Fibroblast of pulmonary artery (primary cell): ENCODE measurements around the gene CCDC92.
"Not testable (repeated sequence)": the region's sequence is repeated elsewhere in the genome, so short reads cannot be mapped to it uniquely, and the experiment has no call there.

Experiments used
- DNase-seq: peaks from one replicate; pipeline ENCODE4 v3.0.0-alpha.2; 2010; ENCODE audit warnings: low read depth
- H3K4me3 ChIP-seq: replicated peaks from 2 replicates; pipeline ENCODE4 v1.5.1; 2011; ENCODE audit warnings: low read depth, mild to moderate bottlenecking, control low read depth, low read length, moderate library complexity
- TF ChIP-seq, protein P1 (sequence below): IDR thresholded peaks from 2 replicates; pipeline ENCODE4 v1.5.1; 2011; ENCODE audit warnings: mild to moderate bottlenecking, control low read depth, low read length, inconsistent platforms; ENCODE audit errors: missing control alignments

CCDC92 gene

GRCh38 chr12:123951467-123951866 is 21.2 kb downstream of the CCDC92 start:
- TF ChIP-seq, protein P1, sequence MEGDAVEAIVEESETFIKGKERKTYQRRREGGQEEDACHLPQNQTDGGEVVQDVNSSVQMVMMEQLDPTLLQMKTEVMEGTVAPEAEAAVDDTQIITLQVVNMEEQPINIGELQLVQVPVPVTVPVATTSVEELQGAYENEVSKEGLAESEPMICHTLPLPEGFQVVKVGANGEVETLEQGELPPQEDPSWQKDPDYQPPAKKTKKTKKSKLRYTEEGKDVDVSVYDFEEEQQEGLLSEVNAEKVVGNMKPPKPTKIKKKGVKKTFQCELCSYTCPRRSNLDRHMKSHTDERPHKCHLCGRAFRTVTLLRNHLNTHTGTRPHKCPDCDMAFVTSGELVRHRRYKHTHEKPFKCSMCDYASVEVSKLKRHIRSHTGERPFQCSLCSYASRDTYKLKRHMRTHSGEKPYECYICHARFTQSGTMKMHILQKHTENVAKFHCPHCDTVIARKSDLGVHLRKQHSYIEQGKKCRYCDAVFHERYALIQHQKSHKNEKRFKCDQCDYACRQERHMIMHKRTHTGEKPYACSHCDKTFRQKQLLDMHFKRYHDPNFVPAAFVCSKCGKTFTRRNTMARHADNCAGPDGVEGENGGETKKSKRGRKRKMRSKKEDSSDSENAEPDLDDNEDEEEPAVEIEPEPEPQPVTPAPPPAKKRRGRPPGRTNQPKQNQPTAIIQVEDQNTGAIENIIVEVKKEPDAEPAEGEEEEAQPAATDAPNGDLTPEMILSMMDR: no peak
- no peak for DNase-seq
- H3K4me3 ChIP-seq: no peak overlapping the region

GRCh38 chr12:123950476-123951349 is 21.9 kb downstream of the CCDC92 start:
- peak; percentile 18 for DNase-seq
- H3K4me3 ChIP-seq: no peak overlapping the region
- TF ChIP-seq, protein P1: no peak

GRCh38 chr12:123949770-123950165 is 22.9 kb downstream of the CCDC92 start:
- no peak for DNase-seq
- TF ChIP-seq, protein P1: no peak
- H3K4me3 ChIP-seq: no peak overlapping the region

DNA sequence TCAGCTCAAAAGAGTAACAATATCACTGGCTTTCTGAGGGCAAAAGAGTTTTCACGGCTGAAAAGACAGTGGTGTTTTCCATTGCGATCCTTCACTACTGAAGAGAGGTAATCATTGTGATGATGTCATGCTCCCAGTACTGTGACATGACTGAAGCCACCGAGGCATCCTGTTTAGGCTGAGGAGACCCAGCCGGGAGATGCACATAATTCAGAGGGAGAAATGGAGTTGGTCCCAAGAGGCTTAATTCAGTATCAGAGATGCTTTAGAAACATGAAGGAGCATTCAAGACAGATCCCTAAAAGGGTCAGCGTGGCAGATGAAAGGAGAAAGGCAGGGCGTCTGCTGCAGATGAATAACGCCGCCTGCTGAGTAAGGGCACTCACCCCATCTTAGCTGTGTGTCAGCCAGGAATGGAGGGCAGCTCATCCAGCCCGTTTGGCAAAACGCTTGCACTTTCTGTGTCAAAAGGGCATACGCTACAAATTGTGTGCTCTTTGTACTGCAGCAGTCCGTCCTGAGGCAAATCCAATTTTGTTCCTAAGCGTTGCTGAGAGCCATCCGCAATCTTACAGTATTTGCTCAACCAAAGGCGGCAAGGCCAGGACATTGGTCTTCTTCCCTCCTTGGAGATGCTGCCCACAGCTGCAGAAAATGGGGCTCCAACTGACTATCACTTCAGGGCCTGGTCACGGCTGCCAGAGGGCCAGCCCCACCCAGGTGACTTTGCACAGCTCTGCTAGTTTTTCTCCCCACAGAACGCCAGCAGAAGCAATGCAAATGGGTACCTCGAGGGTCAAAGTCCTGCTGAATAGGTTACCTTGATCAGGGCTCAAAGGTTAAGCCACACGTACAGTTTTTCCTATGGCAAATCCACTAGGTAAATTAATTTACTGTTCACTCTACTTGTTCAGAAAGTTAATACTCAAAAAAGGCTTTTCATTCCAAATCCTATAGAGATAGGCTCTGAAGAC is 23.5 kb downstream of the CCDC92 start:
- TF ChIP-seq, protein P1: no peak
- no peak for DNase-seq
- H3K4me3 ChIP-seq: no peak overlapping the region

DNA sequence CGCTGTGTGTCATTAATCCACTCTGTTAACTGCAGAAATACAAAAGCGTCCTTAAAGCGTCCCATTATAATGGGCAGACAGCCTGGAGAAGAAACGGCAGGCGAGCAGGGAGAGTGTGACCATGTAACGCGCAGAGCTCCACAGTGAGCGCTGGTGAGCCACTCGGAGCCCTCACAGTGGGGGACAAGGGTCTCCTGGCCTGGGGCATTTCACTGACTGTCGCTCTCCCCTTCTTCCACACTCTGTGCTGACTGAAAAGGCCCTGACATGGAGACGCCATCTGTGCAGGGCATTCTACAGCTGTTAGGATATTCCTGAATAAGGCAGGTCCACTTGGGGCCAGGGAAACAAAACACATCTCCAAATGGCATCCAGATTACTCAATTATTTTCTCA is 24.2 kb downstream of the CCDC92 start:
- no peak for DNase-seq
- H3K4me3 ChIP-seq: no peak overlapping the region
- TF ChIP-seq, protein P1: no peak

DNA sequence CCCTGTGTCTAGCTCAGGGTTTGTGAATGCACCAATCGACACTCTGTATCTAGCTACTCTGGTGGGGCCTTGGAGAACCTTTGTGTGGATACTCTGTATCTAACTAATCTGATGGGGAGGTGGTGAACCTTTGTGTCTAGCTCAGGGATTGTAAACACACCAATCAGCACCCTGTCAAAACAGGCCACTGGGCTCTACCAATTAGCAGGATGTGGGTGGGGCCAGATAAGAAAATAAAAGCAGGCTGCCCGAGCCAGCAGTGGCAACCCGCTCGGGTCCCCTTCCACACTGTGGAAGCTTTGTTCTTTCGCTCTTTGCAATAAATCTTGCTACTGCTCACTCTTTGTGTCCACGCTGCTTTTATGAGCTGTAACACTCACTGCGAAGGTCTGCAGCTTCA is 25.1 kb downstream of the CCDC92 start:
- H3K4me3 ChIP-seq, DNase-seq: not testable (repeated sequence)

DNA sequence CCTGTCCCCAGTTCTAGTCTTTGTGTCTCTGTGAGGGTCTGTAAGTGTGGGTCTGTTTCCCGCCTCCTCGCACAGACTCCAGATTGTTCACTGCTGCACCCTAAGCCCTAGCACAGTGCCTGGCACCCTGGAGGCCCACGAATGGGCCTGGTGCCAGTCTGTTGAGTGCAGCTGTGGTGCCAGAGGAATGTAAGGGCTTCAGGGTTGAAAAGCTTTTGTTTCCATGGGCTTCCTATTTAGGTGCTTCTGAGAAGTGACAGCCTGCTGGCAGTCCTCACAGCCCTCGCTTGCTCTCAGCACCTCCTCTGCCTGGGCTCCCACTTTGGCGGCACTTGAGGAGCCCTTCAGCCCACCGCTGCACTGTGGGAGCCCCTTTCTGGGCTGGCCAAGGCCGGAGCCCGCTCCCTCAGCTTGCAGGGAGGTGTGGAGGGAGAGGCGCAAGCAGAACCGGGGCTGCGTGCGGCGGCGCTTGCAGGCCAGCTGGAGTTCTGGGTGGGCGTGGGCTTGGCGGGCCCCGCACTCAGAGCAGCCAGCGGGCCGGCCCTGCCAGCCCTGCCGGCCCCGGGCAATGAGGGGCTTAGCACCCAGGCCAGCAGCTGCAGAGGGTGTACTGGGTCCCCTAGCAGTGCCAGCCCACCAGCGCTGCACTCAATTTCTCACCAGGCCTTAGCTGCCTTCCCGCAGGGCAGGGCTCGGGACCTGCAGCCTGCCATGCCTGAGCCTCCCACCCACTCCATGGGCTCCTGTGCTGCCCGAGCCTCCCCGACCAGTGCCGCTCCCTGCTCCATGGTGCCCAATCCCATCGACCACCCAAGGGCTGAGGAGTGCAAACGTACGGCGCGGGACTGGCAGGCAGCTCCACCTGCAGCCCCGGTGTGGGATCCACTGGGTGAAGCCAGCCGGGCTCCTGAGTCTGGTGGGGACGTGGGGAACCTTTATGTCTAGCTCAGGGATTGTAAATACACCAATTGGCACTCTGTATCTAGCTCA is 25.8 kb downstream of the CCDC92 start:
- not testable (repeated sequence) for DNase-seq, H3K4me3 ChIP-seq
